HG03159 (cell line): ENCODE data around the gene SLC1A6.
"Not testable (repeated sequence)": the region's sequence is repeated elsewhere in the genome, so short reads cannot be mapped to it uniquely, and the experiment has no call there.

Experiments used
- ATAC-seq: cut with Tn5 transposase; IDR thresholded peaks from one replicate; pipeline ENCODE4 v1.9.1; 2021; ENCODE audit warnings: mild to moderate bottlenecking, moderate library complexity; ENCODE audit not compliant: unreplicated experiment

The SLC1A6 gene

DNA sequence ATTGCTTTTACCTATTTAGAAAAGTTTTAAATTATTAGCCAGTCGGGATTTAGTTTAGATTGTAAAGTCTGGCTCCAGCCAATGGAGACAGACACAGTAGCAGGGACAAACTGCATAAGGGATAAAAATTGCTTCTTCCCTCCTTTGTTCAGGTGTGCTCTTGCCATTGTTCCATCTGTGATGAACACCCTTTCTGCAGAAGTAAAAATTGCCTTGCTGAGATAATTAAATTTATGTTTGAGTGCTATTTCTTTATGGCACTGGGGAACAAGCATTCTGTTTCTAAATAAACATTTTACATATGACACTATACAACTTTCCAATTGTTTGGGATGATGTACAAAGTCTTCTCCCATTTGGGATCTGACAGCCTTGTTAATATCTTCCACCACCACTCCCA, 20.4 kb downstream of the SLC1A6 start:
- ATAC-seq = no peak

DNA sequence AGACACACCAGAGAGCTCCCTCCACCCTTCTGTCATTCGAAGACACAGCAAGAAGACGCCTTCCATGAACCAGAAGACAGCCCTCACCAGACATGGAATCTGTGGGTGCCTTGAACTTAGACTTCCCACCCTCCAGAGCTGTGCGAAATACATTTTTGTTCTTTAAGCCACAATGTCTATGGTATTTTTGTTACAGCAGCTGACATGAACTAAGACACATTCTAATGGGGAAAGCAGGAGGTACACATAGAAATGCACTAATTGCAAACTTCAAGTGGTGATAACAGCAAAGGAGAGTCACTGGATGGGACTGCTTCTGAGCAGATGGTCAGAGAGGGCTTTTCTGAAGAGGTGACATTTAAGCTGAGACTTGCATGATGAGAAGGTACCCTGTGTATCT, 22.2 kb downstream of the SLC1A6 start:
- no peak for ATAC-seq

DNA sequence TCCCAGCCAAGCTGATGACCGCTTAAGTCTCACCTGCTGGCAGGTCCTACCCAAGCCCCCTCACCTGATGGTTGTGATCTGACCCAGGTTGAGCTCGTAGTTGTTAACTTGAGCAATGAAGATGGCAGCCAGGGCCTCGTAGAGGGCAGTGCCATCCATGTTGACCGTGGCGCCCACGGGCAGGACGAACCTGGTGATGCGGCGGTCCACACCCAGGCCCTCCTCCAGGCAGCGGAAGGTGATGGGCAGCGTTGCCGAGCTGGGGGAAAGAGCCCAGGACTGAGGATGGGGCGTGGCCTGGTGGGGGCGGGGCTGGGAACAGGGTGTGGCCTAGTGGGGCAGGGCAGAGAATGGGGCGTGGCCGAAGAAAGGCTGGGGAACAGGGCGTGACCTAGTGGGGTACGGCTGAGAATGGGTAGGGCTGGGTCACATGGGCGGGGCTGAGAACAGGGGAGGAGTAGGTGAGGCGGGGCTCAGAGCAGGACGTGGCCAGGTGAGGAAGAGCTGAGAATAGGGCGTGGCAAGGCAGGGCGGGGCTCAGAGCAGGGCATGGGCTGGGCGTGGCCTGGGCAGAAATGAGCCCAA, 25.5 kb downstream of the SLC1A6 start:
- ATAC-seq = no peak

DNA sequence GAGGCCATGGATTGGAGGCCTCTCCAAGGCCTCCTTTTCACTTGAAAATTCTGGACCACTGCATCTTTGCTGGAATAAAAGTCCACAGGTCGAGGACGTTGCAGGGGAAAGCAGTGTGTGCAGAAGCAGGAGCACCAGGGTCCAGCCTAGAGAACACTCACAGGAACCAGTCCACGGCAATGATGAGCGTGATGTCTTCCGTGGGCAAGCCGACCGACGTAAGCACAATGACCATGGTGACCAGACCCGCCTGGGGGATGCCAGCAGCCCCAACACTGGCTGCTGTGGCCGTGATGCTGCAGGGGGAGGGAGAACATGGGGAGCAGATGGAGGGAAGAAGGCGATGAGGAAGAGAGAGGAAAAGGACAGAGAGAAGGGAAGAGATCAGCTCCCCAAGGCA, 26.9 kb downstream of the SLC1A6 start:
- ATAC-seq = no peak

GRCh38 chr19:14950421-14950820, 29.2 kb downstream of the SLC1A6 start:
- ATAC-seq = no peak

- ATAC-seq = no peak
Observed at GRCh38 chr19:14949876-14950275, 29.8 kb downstream of the SLC1A6 start.

DNA sequence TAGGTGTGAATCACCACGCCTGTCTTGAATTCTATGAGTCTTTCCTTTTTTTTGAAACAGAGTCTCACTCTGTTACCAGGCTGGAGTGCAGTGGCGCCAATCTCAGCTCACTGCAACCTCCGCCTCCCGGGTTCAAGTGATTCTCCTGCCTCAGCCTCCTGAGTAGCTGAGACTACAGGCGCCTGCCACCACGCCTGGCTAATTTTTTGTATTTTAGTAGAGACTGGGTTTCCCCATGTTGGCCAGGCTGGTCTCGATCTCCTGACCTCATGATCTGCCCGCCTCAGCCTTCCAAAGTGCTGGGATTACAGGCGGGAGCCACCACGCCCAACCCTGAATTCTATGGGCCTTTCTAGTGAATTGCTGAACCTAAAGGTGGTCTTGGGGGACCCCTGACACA, 30.3 kb downstream of the SLC1A6 start:
- not testable (repeated sequence) for ATAC-seq

DNA sequence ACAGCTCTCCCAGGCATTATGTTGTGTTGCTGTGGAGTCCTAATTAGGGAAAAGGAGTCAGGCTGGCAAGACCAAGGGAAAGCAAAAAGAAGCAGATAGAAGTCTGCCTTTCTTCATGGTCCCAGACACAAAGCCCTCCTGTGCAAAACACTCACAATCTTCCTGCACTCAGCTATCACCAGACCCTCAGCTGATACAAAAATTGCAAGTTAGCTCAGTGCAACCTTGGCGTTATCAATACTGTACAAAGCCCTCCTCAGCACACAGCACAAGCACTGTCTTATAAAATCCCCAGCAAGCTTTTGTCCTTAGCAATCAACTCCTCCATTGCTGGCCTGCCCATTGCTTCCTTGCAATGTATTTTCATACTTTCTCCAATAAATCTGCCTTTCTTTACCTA, 35.2 kb downstream of the SLC1A6 start:
- ATAC-seq = no peak

DNA sequence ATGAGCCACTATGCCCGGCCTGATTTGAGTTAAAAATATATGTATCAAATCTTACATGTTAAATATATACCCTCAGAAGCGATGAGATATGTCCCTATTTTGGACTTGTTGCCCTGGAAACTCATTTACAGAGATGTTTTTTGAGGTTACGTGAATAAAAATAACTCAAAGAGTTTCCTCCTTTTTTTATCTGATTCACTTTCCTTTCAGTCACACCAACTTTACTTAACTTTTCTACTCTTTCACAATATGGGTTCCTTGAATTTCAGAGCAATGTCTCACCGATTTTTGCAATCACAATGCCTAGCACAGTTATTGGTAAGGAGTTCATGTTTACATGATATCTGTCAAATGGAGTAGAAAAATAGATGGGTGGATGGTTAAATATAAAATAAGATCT, 36.1 kb downstream of the SLC1A6 start:
- no peak for ATAC-seq

- no peak for ATAC-seq
Observed at GRCh38 chr19:14941189-14941588, 38.5 kb downstream of the SLC1A6 start, which contains the start of gene OR7C2. Gene OR7C2 (plus strand): TSS chr19:14941489. CDS start chr19:14941489, 0 bp downstream.

DNA sequence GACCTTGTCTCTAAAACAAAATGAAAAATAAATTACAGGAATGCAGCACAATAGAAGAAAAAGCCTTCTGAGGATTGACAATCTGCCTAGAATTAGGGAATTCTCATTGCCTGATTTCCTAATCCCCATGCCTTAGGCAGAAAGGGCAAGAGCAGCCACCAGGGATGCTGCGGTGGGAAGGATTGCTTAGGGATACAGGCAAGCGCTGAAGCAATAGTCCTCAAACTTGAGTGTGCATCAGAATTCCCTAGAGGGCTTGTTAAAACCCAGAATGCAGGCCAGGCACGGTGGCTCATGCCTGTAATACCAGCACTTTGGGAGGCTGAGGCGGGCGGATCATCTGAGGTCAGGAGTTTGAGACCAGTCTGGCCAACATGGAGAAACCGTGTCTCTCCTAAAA, 39.4 kb downstream of the SLC1A6 start:
- no peak for ATAC-seq

- no peak for ATAC-seq
Observed at GRCh38 chr19:14933506-14933905, 46.2 kb downstream of the SLC1A6 start.

- ATAC-seq = no peak
Observed at GRCh38 chr19:14916848-14917247, 62.8 kb downstream of the SLC1A6 start.

- ATAC-seq = no peak
Observed at GRCh38 chr19:14915116-14915515, 64.5 kb downstream of the SLC1A6 start.

DNA sequence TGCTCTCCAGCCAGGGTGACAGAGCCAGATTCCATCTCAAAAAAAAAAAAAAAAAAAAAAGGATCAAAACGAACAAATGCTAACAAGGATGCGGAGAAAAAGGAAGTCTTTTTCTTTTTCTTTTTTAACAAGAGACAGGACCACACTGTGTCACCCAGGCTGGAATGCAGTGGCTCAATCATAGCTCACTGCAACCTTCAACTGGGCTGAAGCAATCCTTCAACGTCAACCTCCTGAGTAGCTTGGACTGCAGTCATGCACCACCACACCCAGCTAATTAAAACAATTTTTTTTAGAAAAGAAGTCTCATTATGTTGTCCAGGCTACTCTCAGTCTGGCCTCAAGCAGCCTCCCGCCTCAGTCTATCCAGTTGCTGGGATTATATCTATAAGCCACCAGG, 73.0 kb downstream of the SLC1A6 start:
- no peak for ATAC-seq

DNA sequence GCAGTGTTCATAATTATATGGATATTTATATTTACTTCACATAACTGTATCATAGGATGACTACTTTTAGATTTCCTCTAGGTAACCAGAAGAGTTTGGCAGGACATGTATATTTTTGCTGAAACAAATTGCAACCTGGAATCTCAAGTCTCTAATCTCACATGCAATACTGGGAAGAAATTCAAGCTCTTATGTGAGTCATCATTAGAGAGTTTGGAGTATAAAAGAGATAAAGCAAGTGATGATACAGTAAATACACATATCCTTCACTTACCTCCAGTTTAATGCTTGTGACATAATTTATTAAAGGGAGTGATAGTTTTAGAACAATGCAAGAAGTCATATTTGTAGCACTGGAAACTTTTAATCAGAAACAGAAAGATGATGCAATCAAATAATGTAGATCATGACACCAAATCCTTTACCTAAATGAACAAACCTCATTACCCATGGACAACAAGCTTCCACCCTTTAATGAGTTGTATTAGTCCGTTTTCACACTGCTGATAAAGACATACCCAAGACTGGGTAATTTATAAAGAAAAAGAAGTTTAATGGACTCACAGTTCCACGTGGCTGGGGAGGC, 77.9 kb downstream of the SLC1A6 start:
- ATAC-seq = no peak
